ENCODE measurements around the gene CPNE1.

The CPNE1 gene

GRCh38 chr20:35598476-35598875 lies 66.2 kb downstream of the CPNE1 start:
- DNase-seq = no peak

GRCh38 chr20:35597186-35597585 lies 67.5 kb downstream of the CPNE1 start:
- DNase-seq = no peak

DNA sequence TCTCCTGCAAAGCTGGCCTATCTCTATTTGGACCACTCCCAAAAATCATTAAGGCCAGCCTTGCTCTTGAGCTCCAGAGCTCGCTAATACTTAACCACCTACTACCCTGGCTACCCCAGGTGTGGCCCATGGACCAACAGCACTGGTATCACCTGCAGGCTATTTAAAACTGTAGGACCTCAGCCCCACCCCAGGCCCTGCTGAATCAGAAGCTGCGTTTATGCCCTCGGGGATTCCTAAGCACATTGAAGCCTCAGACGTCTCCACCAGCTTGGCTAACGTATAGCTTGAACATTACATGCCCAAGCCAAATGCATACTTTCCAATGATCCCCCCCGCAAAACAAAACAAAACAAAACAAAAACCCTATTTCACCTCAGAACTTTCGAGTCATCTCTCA lies 68.8 kb downstream of the CPNE1 start:
- no peak for DNase-seq

DNA sequence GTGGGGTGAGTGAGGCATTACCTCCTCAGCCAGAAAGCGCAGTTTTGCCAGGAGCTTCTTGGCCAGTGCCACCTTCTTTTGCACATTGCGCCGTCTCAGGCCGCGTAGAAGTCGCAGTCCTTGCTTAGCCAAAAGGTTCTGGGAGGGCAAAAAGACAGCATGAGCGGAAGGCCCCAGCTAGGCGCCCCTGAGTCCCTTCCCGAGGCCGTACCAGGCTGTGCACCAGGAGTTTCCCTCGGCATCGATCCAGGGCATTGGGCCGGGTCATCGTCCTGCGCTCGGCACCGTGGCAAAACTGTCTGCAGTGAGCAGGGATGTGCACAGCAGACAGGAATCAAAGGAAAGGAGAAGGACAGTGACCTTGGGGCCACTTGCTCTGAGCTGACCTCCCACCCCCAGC lies 69.2 kb downstream of the CPNE1 start:
- no peak for DNase-seq

- no peak for DNase-seq
Observed at GRCh38 chr20:35592339-35592974, 72.2 kb downstream of the CPNE1 start.

DNA sequence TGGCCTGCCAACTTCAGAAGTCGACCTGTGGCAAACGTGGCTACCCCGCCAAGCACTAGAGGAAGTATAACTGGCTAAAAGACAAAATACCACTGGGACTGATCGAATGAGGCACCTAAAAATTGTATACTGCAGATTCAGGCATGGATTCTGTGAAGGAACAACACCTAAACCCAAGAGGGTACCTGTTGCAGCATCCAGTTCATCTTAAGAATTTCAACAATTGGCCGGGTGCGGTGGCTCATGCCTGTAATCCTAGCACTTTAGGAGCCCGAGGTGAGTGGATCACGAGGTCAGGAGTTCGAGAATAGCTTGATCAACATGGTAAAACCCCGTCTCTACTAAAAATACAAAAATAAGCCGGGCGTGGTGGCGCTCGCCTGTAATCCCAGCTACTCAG lies 76.3 kb downstream of the CPNE1 start:
- DNase-seq = no peak

- no peak for DNase-seq
Observed at GRCh38 chr20:35587436-35587835, 77.3 kb downstream of the CPNE1 start.

- DNase-seq = no peak
Observed at GRCh38 chr20:35586751-35587425, 77.8 kb downstream of the CPNE1 start.

DNA sequence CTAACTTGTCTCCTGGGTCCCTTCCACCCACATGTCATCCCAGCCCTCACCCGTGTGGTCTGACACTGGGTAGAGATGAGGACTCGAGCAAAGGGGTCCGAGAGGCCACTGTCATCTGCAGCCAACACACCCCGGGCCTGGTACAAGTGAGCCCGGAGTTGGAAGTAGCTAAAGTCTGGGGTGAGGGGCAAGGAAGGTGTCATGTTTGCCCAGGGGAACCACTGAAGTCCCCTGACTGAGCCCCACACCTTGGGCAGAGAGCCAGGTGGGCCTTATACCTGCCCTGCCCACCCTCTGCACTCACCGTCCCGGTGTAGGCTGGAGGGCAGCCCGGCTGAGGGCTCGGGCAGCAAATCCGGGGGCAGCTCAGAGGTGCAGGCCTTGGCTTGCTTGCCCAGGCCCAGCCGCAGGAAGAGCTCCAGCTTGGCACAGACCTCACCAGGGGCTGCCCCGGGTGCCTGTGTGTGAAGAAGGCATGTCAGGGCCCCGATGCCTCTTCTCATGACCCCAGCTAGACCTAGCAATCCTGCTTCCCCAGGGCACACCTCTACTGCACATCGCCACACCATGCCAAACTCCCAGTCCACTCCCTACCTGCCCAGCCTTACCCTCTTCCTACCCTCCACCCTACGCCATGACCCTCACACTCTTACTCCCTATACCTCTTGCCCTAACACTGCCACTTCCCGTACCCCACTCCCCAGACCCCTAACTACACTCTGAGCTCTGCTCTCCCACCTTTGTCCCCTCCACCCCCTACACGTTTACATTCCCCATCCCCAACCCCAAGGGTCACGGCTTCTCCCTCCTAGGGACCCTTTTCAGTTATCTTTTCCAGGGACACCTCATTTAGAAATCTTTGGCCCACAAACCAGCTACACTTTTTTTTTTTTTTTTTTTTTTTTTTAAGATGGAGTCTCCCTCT lies 80.8 kb downstream of the CPNE1 start:
- no peak for DNase-seq

- no peak for DNase-seq
Observed at GRCh38 chr20:35582741-35583404, 81.8 kb downstream of the CPNE1 start.

- no peak for DNase-seq
Observed at GRCh38 chr20:35582131-35582530, 82.6 kb downstream of the CPNE1 start.

- no peak for DNase-seq
Observed at GRCh38 chr20:35579196-35579595, 85.5 kb downstream of the CPNE1 start.

DNA sequence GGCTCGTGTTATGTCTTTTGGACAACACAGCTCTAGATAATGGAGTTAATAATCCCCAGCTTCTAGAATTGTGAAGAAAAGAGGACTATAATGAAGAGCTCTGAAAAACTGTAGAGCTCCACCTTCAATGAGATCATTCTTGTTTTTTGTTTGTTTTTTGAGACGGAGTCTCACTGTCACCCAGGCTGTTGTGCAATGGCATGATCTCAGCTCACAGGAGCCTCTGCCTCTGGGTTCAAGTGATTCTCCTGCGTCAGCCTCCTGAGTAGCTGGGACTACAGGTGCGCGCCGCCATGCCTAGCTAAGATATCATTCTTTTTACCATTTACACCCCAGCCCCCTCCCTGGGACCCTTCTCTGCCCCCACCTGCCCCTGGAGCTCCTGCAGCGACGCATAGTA lies 86.2 kb downstream of the CPNE1 start:
- DNase-seq = no peak

DNA sequence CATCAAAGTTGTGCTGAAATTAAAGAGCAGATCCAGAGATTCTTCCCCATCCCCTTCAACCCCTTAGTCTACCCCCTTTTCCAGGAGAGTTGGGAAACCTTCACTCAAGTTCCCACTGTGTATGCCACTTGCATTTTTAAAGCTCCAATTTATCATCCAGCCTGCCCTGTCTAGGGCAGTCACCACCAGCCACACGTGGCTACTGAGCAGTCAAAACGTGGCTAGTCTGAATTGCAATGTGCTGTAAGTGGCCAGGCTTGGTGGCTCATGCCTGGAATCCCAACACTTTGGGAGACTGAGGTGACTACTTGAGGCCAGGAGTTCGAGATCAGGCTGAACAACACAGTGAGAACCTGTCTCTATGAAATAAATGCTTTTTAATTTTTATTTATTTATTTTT lies 87.9 kb downstream of the CPNE1 start:
- DNase-seq = no peak

Data from SW 1271 (cell line).